ENCODE data around the gene CLEC16A.

The CLEC16A gene

GRCh38 chr16:11107780-11108465 is 163.6 kb downstream of the CLEC16A start:
- TF ChIP-seq PAX5 (IDR thresholded peaks at IDR 0.05; ENCODE audit: insufficient read depth, low read length, severe bottlenecking) (no peak), POLR2AphosphoS5 (IDR thresholded peaks at IDR 0.05; ENCODE audit: low read depth, low read length) (no peak), POU2F2 (IDR thresholded peaks at IDR 0.05; ENCODE audit: low read depth, low read length) (no peak), POLR2A (IDR thresholded peaks at IDR 0.05; ENCODE audit: low read depth, low read length) (no peak), TAF1 (IDR thresholded peaks at IDR 0.05; ENCODE audit: low read depth, low read length) (no peak), SPI1 (IDR thresholded peaks at IDR 0.05; ENCODE audit: low read depth, low read length) (no peak)
- DNase-seq (ENCODE audit: insufficient read length, low spot score) (no peak), FAIRE-seq (no peak)

GRCh38 chr16:11108466-11108805 is 164.1 kb downstream of the CLEC16A start:
- no peak for TF ChIP-seq POLR2A (IDR thresholded peaks at IDR 0.05; ENCODE audit: low read depth, low read length)
- TF ChIP-seq PAX5 (IDR thresholded peaks at IDR 0.05; ENCODE audit: insufficient read depth, low read length, severe bottlenecking) = no peak
- TF ChIP-seq POLR2AphosphoS5 (IDR thresholded peaks at IDR 0.05; ENCODE audit: low read depth, low read length) = no peak
- no peak for TF ChIP-seq POU2F2 (IDR thresholded peaks at IDR 0.05; ENCODE audit: low read depth, low read length)
- no peak for TF ChIP-seq SPI1 (IDR thresholded peaks at IDR 0.05; ENCODE audit: low read depth, low read length)
- no peak for TF ChIP-seq TAF1 (IDR thresholded peaks at IDR 0.05; ENCODE audit: low read depth, low read length)
- FAIRE-seq (no peak), DNase-seq (ENCODE audit: insufficient read length, low spot score) (no peak)

GRCh38 chr16:11109566-11109965 is 165.2 kb downstream of the CLEC16A start:
- no peak for DNase-seq (ENCODE audit: insufficient read length, low spot score)
- FAIRE-seq = no peak
- TF ChIP-seq SPI1 (IDR thresholded peaks at IDR 0.05; ENCODE audit: low read depth, low read length) (no peak), PAX5 (IDR thresholded peaks at IDR 0.05; ENCODE audit: insufficient read depth, low read length, severe bottlenecking) (no peak), POU2F2 (IDR thresholded peaks at IDR 0.05; ENCODE audit: low read depth, low read length) (no peak)

- FAIRE-seq (no peak), DNase-seq (ENCODE audit: insufficient read length, low spot score) (no peak)
- TF ChIP-seq TAF1 (IDR thresholded peaks at IDR 0.05; ENCODE audit: low read depth, low read length) = no peak
- no peak for TF ChIP-seq SPI1 (IDR thresholded peaks at IDR 0.05; ENCODE audit: low read depth, low read length)
- TF ChIP-seq POLR2AphosphoS5 (IDR thresholded peaks at IDR 0.05; ENCODE audit: low read depth, low read length) = no peak
Observed at GRCh38 chr16:11111150-11111549, 166.8 kb downstream of the CLEC16A start.

- DNase-seq (ENCODE audit: insufficient read length, low spot score) = no peak
- no peak for FAIRE-seq
- TF ChIP-seq TAF1 (IDR thresholded peaks at IDR 0.05; ENCODE audit: low read depth, low read length) (no peak), SPI1 (IDR thresholded peaks at IDR 0.05; ENCODE audit: low read depth, low read length) (no peak), POLR2AphosphoS5 (IDR thresholded peaks at IDR 0.05; ENCODE audit: low read depth, low read length) (no peak), POU2F2 (IDR thresholded peaks at IDR 0.05; ENCODE audit: low read depth, low read length) (no peak), PAX5 (IDR thresholded peaks at IDR 0.05; ENCODE audit: insufficient read depth, low read length, severe bottlenecking) (no peak), POLR2A (IDR thresholded peaks at IDR 0.05; ENCODE audit: low read depth, low read length) (no peak)
Observed at GRCh38 chr16:11111856-11112634, 167.7 kb downstream of the CLEC16A start.

GRCh38 chr16:11112723-11113348 is 168.5 kb downstream of the CLEC16A start:
- TF ChIP-seq POU2F2 (IDR thresholded peaks at IDR 0.05; ENCODE audit: low read depth, low read length) (no peak), TAF1 (IDR thresholded peaks at IDR 0.05; ENCODE audit: low read depth, low read length) (no peak), PAX5 (IDR thresholded peaks at IDR 0.05; ENCODE audit: insufficient read depth, low read length, severe bottlenecking) (no peak), POLR2A (IDR thresholded peaks at IDR 0.05; ENCODE audit: low read depth, low read length) (no peak), SPI1 (IDR thresholded peaks at IDR 0.05; ENCODE audit: low read depth, low read length) (no peak), POLR2AphosphoS5 (IDR thresholded peaks at IDR 0.05; ENCODE audit: low read depth, low read length) (no peak)
- no peak for DNase-seq (ENCODE audit: insufficient read length, low spot score)
- FAIRE-seq = no peak

- DNase-seq (ENCODE audit: insufficient read length, low spot score) (no peak), FAIRE-seq (no peak)
- no peak for TF ChIP-seq POU2F2 (IDR thresholded peaks at IDR 0.05; ENCODE audit: low read depth, low read length)
Observed at GRCh38 chr16:11114366-11115164, 170.2 kb downstream of the CLEC16A start.

- DNase-seq (ENCODE audit: insufficient read length, low spot score) (no peak), FAIRE-seq (no peak)
- no peak for TF ChIP-seq POLR2AphosphoS5 (IDR thresholded peaks at IDR 0.05; ENCODE audit: low read depth, low read length)
Observed at GRCh38 chr16:11117576-11118211, 173.3 kb downstream of the CLEC16A start.

GRCh38 chr16:11118479-11118878 is 174.1 kb downstream of the CLEC16A start:
- peak; percentile 26 for FAIRE-seq
- TF ChIP-seq TAF1 (IDR thresholded peaks at IDR 0.05; ENCODE audit: low read depth, low read length) = no peak
- TF ChIP-seq POU2F2 (IDR thresholded peaks at IDR 0.05; ENCODE audit: low read depth, low read length) = no peak
- no peak for TF ChIP-seq PAX5 (IDR thresholded peaks at IDR 0.05; ENCODE audit: insufficient read depth, low read length, severe bottlenecking)
- TF ChIP-seq POLR2AphosphoS5 (IDR thresholded peaks at IDR 0.05; ENCODE audit: low read depth, low read length) = no peak
- TF ChIP-seq POLR2A (IDR thresholded peaks at IDR 0.05; ENCODE audit: low read depth, low read length) = no peak
- no peak for DNase-seq (ENCODE audit: insufficient read length, low spot score)

Measured in GM12891 (cell line).